ENCODE data around the gene SLC4A9. TPM values are rescaled to one million over a fixed set of nuclear protein-coding genes. Genes with fewer than 3 reads are reported as not detected.
A peak's percentile ranks its signal among the peaks of the same experiment; 100 is the strongest.

Gene SLC4A9
- total and polyA plus RNA-seq, 2 donors (not counting 1 experiment from before 2014, with no cell fraction given), result 0.10 TPM; not detected in 1

DNA sequence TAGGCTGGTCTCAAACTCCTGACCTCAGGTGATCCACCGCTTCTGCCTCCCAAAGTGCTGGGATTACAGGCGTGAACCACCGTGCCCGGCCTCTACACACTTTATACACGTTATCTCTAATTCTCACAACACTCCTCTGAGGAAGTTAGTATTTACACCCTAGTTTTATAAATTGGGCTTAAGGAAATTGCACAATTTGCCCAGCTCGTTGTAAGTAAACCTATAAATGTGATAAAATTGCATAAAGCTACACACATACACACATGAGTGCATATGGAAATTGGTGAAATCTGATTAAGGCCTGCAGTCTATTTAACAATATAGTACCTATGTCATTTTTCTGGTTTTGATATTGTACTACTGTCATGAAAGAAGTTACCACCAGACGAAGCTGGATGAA is 4.4 kb upstream of the SLC4A9 start:
- intact Hi-C loops (cut with micrococcal nuclease), result no loop called here
- Histone ChIP-seq H3K79me2 (ENCODE audit: control insufficient read depth, insufficient read depth, low read length) (no peaks in the 10 kb centered on the region), H3K27ac (ENCODE audit: low read length in 2 of 2) (no peak overlapping the region), H3K27me3 (replicated peaks in 1 of 4; ENCODE audit: control extremely low read depth in 1 of 4, control insufficient read depth in 3 of 4, insufficient read depth in 4 of 4, low read length in 3 of 4) (no peaks in the 10 kb centered on the region), H3K4me3 (ENCODE audit: control extremely low read depth in 1 of 5, extremely low read depth in 1 of 5, insufficient read depth in 1 of 5, low read depth in 2 of 5, low read length in 4 of 5) (no peak overlapping the region), H3K9me3 (ENCODE audit: control extremely low read depth in 1 of 3, control insufficient read depth in 2 of 3, insufficient read depth in 1 of 3, low read length in 2 of 3) (no peaks in the 10 kb centered on the region), H3K4me2 (replicated peaks; ENCODE audit: low read depth, low read length, poor library complexity, severe bottlenecking) (no peak overlapping the region), H3K9ac (ENCODE audit: low read length) (no peak overlapping the region), H3K36me3 (replicated peaks in 1 of 2; ENCODE audit: control extremely low read depth in 1 of 2, control insufficient read depth in 1 of 2, extremely low read depth in 1 of 2, insufficient read depth in 2 of 2, low read length in 1 of 2) (no peaks in the 10 kb centered on the region), H4K20me1 (ENCODE audit: control insufficient read depth, insufficient read depth, low read length, poor library complexity, severe bottlenecking) (no peaks in the 10 kb centered on the region), H2AFZ (ENCODE audit: insufficient read depth, low read depth, low read length, poor library complexity, severe bottlenecking) (no peak overlapping the region), H3K4me1 (ENCODE audit: control insufficient read depth in 2 of 2, insufficient read depth in 2 of 2, low read length in 2 of 2) (peaks cover 6 to 16% of the 10 kb centered on the region in 2 donors)
- H3K4me1 Mint-ChIP-seq, result peaks cover 11% of the 10 kb centered on the region
- DNase-seq (no peak), ATAC-seq (ENCODE audit: low read depth) (no peak)
- ChIA-PET CTCF (interaction anchor here (0.6 to 18.0 kb wide), 8 partner anchors 8 to 366 kb away, joined by 3 to 594 read pairs (median 4); partner anchors contain the start of gene HBEGF), POLR2A (no interaction called here)
- H3K9me3 Mint-ChIP-seq (ENCODE audit: insufficient read depth), result no peaks in the 10 kb centered on the region
- TF ChIP-seq, protein P1, sequence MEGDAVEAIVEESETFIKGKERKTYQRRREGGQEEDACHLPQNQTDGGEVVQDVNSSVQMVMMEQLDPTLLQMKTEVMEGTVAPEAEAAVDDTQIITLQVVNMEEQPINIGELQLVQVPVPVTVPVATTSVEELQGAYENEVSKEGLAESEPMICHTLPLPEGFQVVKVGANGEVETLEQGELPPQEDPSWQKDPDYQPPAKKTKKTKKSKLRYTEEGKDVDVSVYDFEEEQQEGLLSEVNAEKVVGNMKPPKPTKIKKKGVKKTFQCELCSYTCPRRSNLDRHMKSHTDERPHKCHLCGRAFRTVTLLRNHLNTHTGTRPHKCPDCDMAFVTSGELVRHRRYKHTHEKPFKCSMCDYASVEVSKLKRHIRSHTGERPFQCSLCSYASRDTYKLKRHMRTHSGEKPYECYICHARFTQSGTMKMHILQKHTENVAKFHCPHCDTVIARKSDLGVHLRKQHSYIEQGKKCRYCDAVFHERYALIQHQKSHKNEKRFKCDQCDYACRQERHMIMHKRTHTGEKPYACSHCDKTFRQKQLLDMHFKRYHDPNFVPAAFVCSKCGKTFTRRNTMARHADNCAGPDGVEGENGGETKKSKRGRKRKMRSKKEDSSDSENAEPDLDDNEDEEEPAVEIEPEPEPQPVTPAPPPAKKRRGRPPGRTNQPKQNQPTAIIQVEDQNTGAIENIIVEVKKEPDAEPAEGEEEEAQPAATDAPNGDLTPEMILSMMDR (IDR thresholded peaks at IDR 0.05), result no peak
- TF ChIP-seq EZH2 (IDR thresholded peaks at IDR 0.05; ENCODE audit: borderline replicate concordance, insufficient read depth, low read depth, low read length, poor library complexity, severe bottlenecking), result no peak
- peaks cover 14% of the 10 kb centered on the region for H3K27me3 Mint-ChIP-seq
- no CpG with 5 or more reads among the region's 7 CpGs for WGBS (ENCODE audit: insufficient coverage)
- no peak overlapping the region for H3K27ac Mint-ChIP-seq
- H3K4me3 Mint-ChIP-seq, result no peak overlapping the region

DNA sequence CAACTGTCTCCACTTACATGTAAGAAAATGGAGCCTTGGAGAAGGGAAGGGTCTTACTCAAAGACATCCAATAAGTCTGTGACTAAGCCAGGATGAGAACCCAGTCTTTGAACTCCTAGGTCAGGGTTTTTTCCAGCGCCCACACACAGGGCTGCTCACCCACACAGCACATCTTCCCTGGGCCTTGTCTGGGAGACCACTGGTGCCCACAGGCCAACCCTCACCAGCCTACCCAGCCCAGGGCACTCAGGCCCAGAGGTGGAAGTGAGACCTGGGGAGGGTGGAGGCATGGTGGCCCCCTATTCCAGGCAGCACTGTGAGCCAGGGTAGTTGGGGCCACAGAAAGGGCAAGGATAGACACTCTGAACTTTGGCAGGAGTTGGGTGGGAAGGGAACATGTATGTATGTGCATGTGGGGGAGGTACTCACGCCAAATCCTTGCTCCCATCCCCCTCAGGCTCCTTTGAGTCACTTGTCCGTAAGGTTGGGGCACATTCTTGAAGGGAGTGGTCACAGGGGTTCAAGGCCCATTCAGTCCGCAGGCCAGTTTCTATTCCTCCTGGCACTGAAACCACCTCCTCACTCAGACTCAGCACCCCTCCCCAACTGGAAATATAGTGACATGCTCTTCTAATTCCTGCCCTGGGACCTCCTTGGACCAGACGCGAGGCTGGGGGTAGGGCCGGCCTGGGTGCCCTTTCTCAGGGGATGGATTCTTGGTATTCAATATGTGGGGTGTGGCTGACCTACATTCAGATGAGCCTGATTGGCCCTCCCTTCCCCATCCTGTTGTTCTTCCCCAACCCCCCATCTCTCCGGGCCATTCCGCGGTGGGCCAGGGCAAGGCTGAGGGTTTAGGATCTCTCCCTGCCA is 2.9 kb upstream of the SLC4A9 start:
- POLR2A ChIA-PET, result no interaction called here
- Histone ChIP-seq H3K36me3 (replicated peaks in 1 of 2; ENCODE audit: control extremely low read depth in 1 of 2, control insufficient read depth in 1 of 2, extremely low read depth in 1 of 2, insufficient read depth in 2 of 2, low read length in 1 of 2) (no peaks in the 10 kb centered on the region), H3K9me3 (ENCODE audit: control extremely low read depth in 1 of 3, control insufficient read depth in 2 of 3, insufficient read depth in 1 of 3, low read length in 2 of 3) (no peaks in the 10 kb centered on the region), H3K4me2 (replicated peaks; ENCODE audit: low read depth, low read length, poor library complexity, severe bottlenecking) (peak overlapping the region; percentile 69), H4K20me1 (ENCODE audit: control insufficient read depth, insufficient read depth, low read length, poor library complexity, severe bottlenecking) (no peaks in the 10 kb centered on the region), H3K27ac (ENCODE audit: low read length in 2 of 2) (no peak overlapping the region), H3K4me3 (ENCODE audit: control extremely low read depth in 1 of 5, extremely low read depth in 1 of 5, insufficient read depth in 1 of 5, low read depth in 2 of 5, low read length in 4 of 5) (peak overlapping the region in 1 of 5 experiments; percentile 18), H3K4me1 (ENCODE audit: control insufficient read depth in 2 of 2, insufficient read depth in 2 of 2, low read length in 2 of 2) (peaks cover 6 to 12% of the 10 kb centered on the region in 2 donors), H3K27me3 (replicated peaks in 1 of 4; ENCODE audit: control extremely low read depth in 1 of 4, control insufficient read depth in 3 of 4, insufficient read depth in 4 of 4, low read length in 3 of 4) (no peaks in the 10 kb centered on the region), H3K79me2 (ENCODE audit: control insufficient read depth, insufficient read depth, low read length) (no peaks in the 10 kb centered on the region), H3K9ac (ENCODE audit: low read length) (peak overlapping the region; percentile 42), H2AFZ (ENCODE audit: insufficient read depth, low read depth, low read length, poor library complexity, severe bottlenecking) (peak overlapping the region; percentile 71)
- peaks cover 6% of the 10 kb centered on the region for H3K4me1 Mint-ChIP-seq
- CTCF ChIA-PET, result interaction anchor here (2.8 to 18.0 kb wide), 2 partner anchors 11 to 111 kb away, joined by 30 to 594 read pairs; partner anchors contain the start of gene HBEGF
- H3K27ac Mint-ChIP-seq, result no peak overlapping the region
- ATAC-seq (ENCODE audit: low read depth) (peak; percentile 19), DNase-seq (no peak)
- H3K27me3 Mint-ChIP-seq, result peaks cover 8% of the 10 kb centered on the region
- peak overlapping the region; percentile 46 for H3K4me3 Mint-ChIP-seq
- intact Hi-C loops (cut with micrococcal nuclease), result loop anchor here (1.0 kb wide), 3 partner anchors 11 to 117 kb away; partner anchors contain the start of gene HBEGF
- TF ChIP-seq, protein P1 (IDR thresholded peaks at IDR 0.05), result no peak
- no peak for TF ChIP-seq EZH2 (IDR thresholded peaks at IDR 0.05; ENCODE audit: borderline replicate concordance, insufficient read depth, low read depth, low read length, poor library complexity, severe bottlenecking)
- WGBS (ENCODE audit: insufficient coverage), result 41% methylated on average over 6 of the region's 10 CpGs
- H3K9me3 Mint-ChIP-seq (ENCODE audit: insufficient read depth), result no peaks in the 10 kb centered on the region

All from B cell (primary cell).